Measurements from ENCODE around the gene KAZN.

Gene KAZN

DNA sequence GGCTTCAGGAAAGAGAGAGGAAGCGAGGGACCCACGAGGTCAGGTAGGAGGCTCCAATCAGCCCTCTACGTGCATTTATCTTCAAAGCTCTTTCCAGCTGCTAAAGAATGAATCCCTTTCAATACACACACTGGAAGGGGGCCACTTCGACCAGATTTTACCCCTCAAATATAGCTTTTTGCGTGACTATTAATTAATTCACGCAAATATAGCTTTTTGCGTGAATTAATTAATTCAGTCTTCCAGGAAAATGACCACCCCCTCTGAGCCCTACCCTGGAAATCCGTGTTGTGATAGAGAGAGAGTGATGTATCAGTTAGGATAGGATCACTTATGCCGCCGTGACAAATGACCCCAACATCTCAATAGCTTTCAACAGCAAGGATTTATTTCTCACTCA, 289.9 kb downstream of the KAZN start:
- Histone ChIP-seq H3K27ac (no peak overlapping the region), H3K27me3 (peaks cover 5% of the 10 kb centered on the region), H3K9me3 (no peaks in the 10 kb centered on the region), H3K36me3 (no peaks in the 10 kb centered on the region), H3K4me1 (ENCODE audit: control insufficient read depth in 1 of 2, insufficient read depth in 1 of 2, low read depth in 1 of 2, low read length in 1 of 2) (no peaks in the 10 kb centered on the region), H3K4me3 (ENCODE audit: low read depth in 1 of 2, low read length in 1 of 2) (no peak overlapping the region)
- TF ChIP-seq, protein P1, sequence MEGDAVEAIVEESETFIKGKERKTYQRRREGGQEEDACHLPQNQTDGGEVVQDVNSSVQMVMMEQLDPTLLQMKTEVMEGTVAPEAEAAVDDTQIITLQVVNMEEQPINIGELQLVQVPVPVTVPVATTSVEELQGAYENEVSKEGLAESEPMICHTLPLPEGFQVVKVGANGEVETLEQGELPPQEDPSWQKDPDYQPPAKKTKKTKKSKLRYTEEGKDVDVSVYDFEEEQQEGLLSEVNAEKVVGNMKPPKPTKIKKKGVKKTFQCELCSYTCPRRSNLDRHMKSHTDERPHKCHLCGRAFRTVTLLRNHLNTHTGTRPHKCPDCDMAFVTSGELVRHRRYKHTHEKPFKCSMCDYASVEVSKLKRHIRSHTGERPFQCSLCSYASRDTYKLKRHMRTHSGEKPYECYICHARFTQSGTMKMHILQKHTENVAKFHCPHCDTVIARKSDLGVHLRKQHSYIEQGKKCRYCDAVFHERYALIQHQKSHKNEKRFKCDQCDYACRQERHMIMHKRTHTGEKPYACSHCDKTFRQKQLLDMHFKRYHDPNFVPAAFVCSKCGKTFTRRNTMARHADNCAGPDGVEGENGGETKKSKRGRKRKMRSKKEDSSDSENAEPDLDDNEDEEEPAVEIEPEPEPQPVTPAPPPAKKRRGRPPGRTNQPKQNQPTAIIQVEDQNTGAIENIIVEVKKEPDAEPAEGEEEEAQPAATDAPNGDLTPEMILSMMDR (IDR thresholded peaks at IDR 0.05): no peak

DNA sequence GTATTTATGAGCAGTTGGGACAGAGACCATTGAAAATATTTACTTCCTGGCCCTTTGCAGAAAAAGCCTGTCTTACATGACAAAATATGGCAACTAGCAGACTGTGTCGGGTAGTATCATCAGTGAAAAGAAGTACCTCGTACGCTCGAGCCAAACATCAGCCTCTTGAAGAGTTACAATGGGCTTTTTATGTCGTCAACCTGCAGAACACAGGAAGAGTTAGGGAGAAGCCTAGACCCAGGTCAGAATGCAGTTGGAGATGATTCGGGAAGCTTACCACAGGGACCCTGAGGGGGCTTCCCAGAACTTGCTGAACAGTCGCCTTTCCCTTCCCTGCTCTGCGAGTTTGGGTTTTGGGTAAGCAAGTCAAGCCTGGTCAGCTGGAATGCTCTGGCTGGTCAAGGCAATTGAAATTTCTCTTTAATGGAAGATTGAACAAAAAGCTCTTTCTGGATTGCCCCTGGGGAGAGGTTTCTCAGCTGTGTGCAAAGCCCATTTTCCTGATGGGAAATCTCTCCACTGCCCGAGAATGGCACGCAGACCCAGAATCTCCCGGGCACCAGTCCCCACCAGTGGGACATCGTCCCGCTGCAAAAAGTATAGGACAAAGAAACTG, 291.4 kb downstream of the KAZN start:
- Histone ChIP-seq H3K36me3 (no peaks in the 10 kb centered on the region), H3K9me3 (no peaks in the 10 kb centered on the region), H3K4me3 (ENCODE audit: low read depth in 1 of 2, low read length in 1 of 2) (no peak overlapping the region), H3K27ac (no peak overlapping the region), H3K27me3 (peaks cover 5% of the 10 kb centered on the region), H3K4me1 (ENCODE audit: control insufficient read depth in 1 of 2, insufficient read depth in 1 of 2, low read depth in 1 of 2, low read length in 1 of 2) (no peaks in the 10 kb centered on the region)
- TF ChIP-seq, protein P1 (IDR thresholded peaks at IDR 0.05): no peak

DNA sequence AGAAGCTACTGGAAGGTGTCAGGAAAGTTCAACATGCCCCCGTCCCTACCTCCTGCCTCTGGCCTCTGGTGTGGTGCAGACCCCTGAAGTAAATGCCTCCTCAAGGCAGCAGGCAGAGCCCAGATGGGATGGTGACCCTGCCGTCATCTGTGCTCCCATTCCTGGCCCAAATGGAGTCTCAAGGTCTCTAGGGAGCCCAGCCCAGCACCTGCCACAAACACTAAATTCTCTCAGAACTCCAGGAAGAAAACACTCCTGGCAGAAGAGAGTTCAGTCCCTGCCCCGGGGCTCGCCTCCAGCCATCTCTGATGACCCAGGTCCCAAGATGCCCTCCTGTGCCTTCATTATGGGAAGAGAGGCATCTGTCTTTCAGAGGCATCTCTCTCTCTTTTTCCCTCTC, 293.5 kb downstream of the KAZN start:
- Histone ChIP-seq H3K36me3 (no peaks in the 10 kb centered on the region), H3K4me3 (ENCODE audit: low read depth in 1 of 2, low read length in 1 of 2) (no peak overlapping the region), H3K27me3 (peaks cover 5% of the 10 kb centered on the region), H3K9me3 (no peaks in the 10 kb centered on the region), H3K27ac (no peak overlapping the region), H3K4me1 (ENCODE audit: control insufficient read depth in 1 of 2, insufficient read depth in 1 of 2, low read depth in 1 of 2, low read length in 1 of 2) (no peaks in the 10 kb centered on the region)
- TF ChIP-seq, protein P1 (IDR thresholded peaks at IDR 0.05): no peak

DNA sequence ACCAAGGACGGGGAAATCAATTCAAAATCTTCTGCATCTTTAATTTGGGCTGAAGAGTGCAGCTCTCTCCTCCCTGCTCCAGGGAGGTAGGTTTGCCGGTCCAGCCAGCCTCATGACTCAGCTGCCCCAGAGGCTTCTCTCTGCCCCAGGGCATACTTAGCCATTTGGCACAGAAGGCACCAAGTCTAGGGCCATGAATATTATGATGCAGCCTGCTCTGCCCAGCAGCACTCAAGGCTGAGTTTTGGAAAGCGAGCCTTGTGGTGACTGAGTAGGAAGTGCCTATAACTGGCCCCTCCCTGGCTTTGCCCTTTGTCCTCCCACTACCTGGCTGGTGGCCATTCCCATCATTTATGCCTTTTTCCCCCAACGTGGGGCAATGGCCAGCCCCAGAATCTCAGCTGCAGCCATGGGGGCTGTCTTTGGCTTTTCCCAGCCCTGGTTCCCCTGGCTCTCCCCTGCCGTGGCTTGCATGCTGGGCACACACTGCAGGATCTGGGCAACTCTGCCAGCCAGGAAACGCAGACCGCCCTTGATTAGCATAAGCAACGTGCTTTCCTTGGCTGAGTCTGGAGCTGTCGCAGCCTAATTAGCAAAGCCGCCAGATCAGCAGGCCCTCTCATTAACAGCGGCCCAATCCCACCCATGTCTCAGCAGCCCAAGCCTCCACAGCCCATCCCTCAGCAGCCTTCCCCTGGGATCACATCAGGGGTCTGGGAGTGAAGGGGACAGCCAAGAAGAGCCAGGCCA, 296.5 kb downstream of the KAZN start:
- no peak overlapping the region for H3K27ac ChIP-seq
- no peak overlapping the region for H3K4me3 ChIP-seq (ENCODE audit: low read depth in 1 of 2, low read length in 1 of 2)
- H3K27me3 ChIP-seq: peaks cover 13% of the 10 kb centered on the region
- H3K9me3 ChIP-seq: no peaks in the 10 kb centered on the region
- no peaks in the 10 kb centered on the region for H3K36me3 ChIP-seq
- H3K4me1 ChIP-seq (ENCODE audit: control insufficient read depth in 1 of 2, insufficient read depth in 1 of 2, low read depth in 1 of 2, low read length in 1 of 2): no peaks in the 10 kb centered on the region
- TF ChIP-seq, protein P1 (IDR thresholded peaks at IDR 0.05): no peak

DNA sequence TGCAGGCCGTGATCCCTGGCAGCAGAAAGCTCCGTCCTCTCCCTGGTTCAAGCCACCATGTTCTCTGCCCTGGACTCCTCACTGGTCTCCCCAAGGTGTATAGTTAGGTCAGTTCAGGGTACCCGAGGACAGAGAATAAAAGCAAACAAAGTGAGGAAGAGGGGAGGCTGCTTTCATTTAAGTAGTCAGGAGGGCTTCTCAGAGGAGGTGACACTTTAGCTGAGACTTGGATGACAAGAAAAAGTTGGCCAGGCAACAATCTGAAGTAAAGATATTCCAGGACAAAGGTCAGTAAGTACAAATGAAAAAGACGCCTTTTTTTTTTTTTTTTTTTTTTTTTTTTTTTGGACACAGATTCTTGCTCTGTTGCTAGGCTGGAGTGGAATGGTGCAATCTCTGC, 297.2 kb downstream of the KAZN start:
- Histone ChIP-seq H3K4me1 (ENCODE audit: control insufficient read depth in 1 of 2, insufficient read depth in 1 of 2, low read depth in 1 of 2, low read length in 1 of 2) (no peaks in the 10 kb centered on the region), H3K27ac (no peak overlapping the region)

More for the DNA sequence above, 297.2 kb downstream of the KAZN start:
- TF ChIP-seq, protein P1 (IDR thresholded peaks at IDR 0.05): no peak
- Histone ChIP-seq H3K27me3 (peaks cover 13% of the 10 kb centered on the region), H3K36me3 (no peaks in the 10 kb centered on the region), H3K9me3 (no peaks in the 10 kb centered on the region), H3K4me3 (ENCODE audit: low read depth in 1 of 2, low read length in 1 of 2) (no peak overlapping the region)
